ENCODE data around the gene USP5.

USP5 gene

DNA sequence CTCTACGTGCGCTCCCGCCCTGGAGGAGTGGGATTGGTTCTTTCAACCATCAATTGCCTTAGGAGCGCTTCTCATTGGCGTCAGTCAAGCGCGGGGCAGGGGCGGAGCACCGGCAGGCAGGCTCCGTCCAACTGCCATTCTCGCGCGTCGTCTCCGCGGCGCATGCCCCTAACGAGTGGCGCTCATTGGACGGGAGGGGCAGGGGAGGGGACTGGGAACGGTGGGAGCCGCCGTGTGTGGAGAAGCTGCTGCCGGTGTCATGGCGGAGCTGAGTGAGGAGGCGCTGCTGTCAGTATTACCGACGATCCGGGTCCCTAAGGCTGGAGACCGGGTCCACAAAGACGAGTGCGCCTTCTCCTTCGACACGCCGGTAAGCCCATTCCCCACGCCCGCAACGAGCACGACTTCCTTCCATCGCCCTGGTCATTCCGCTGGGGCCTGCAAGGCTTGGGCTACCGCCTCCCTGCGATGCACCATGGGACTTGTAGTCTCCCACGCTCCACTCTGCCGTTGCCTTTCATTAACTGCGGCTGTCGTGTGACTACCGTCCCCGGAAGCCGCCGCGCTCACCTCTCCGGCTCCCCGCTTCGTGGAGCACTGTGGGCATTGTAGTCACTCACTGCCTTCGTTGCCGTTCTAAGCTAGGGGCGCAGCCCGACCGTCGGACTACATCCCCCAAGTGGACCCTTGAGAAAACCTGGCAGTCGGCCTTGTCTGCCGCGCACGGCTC, at the start of gene USP5:
TSS of gene USP5 (plus strand) at position 230 of the 730 bp plus-strand sequence. CDS start at position 260, 30 bp downstream.
- DNase-seq (ENCODE audit: low spot score) = peak; percentile 100

DNA sequence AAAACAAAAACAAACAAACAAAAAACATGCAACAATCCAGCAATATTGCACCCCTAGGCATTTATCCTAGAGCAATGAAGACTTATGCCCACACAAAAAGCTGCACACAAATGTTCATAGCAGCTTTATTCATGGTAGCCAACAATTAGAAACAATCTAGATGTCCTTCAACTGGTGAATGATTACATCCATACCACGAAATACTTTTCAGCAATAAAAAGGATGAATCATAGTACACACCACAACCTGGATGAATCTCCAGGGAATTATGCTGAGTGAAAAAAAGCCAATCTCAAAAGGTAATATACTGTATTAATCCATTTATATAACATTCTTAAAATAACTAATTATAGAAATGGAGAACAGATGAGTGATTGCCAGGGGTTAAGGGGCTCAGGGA, 44.8 kb upstream of the USP5 start:
- no peak for DNase-seq (ENCODE audit: low spot score)

GRCh38 chr12:6809056-6809455, 42.9 kb upstream of the USP5 start:
- DNase-seq (ENCODE audit: low spot score) = no peak

DNA sequence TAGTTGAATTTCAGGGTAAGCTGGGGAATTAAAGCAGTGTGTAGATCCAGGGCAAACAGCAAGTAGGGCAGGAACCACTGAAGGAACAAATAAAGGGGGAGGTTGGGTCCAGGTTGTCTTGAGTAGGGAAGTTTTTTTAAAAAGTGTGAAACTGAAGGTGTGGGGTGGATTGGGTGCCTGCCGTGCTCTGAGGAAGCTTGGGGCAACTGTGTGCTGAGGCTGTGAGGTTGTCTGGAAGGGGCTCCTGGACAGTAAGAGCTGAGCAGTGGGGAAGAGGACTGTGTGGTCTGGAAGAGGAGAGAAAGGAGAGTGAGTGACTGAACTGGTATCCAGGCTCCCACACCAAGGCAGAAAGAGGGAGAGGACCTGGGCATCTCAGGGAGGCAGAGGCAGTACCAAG, 41.2 kb upstream of the USP5 start:
- no peak for DNase-seq (ENCODE audit: low spot score)

GRCh38 chr12:6813363-6813762, 38.6 kb upstream of the USP5 start:
- no peak for DNase-seq (ENCODE audit: low spot score)

- no peak for DNase-seq (ENCODE audit: low spot score)
These were observed 35.4 kb upstream of the USP5 start for GRCh38 chr12:6816598-6816997.

- no peak for DNase-seq (ENCODE audit: low spot score)
These were observed 34.9 kb upstream of the USP5 start for GRCh38 chr12:6817098-6817497.

- DNase-seq (ENCODE audit: low spot score) = no peak
These were observed 34.2 kb upstream of the USP5 start for GRCh38 chr12:6817662-6818157.

GRCh38 chr12:6818222-6818621, 33.7 kb upstream of the USP5 start:
- no peak for DNase-seq (ENCODE audit: low spot score)

DNA sequence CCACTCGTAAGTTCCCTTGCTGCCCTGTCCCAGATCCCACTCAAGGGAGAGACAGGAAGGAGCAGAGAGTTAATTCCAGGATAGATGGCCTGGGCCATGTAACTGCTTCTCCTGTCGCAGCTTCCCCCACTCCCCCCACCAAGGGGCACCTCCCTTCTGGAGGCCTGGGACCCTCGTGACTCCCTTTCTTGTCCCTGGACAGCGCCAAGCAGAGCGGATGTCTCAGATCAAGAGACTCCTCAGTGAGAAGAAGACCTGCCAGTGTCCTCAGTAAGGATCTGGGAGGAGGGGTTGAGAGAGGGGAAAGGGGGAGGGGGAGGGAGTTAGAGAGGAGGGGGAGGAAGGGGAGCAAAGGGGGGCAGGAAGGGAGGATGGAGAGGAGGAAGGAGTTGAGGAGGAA, 33.3 kb upstream of the USP5 start:
- no peak for DNase-seq (ENCODE audit: low spot score)

- no peak for DNase-seq (ENCODE audit: low spot score)
These were observed 32.6 kb upstream of the USP5 start for GRCh38 chr12:6819106-6820030.

DNA sequence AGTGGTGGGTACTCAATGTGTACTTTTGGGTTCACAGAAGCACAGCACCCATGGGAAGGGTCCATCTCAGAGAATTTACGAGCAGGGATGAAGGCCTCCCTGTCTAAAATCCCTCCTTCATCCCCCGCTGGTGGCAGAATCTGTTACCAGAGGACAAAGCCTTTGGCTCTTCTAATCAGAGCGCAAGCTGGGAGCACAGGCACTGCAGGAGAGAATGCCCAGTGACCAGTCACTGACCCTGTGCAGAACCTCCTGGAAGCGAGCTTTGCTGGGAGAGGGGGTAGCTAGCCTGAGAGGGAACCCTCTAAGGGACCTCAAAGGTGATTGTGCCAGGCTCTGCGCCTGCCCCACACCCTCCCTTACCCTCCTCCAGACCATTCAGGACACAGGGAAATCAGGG, 31.8 kb upstream of the USP5 start:
- no peak for DNase-seq (ENCODE audit: low spot score)

- DNase-seq (ENCODE audit: low spot score) = no peak
These were observed 30.1 kb upstream of the USP5 start, which contains the start of gene GPR162 for GRCh38 chr12:6821591-6822425. Gene GPR162, plus strand, starts transcription at chr12:6821821. Its CDS starts 2,078 bp downstream, at chr12:6823899.

- DNase-seq (ENCODE audit: low spot score) = no peak
These were observed 29.4 kb upstream of the USP5 start for GRCh38 chr12:6822426-6823135.

DNA sequence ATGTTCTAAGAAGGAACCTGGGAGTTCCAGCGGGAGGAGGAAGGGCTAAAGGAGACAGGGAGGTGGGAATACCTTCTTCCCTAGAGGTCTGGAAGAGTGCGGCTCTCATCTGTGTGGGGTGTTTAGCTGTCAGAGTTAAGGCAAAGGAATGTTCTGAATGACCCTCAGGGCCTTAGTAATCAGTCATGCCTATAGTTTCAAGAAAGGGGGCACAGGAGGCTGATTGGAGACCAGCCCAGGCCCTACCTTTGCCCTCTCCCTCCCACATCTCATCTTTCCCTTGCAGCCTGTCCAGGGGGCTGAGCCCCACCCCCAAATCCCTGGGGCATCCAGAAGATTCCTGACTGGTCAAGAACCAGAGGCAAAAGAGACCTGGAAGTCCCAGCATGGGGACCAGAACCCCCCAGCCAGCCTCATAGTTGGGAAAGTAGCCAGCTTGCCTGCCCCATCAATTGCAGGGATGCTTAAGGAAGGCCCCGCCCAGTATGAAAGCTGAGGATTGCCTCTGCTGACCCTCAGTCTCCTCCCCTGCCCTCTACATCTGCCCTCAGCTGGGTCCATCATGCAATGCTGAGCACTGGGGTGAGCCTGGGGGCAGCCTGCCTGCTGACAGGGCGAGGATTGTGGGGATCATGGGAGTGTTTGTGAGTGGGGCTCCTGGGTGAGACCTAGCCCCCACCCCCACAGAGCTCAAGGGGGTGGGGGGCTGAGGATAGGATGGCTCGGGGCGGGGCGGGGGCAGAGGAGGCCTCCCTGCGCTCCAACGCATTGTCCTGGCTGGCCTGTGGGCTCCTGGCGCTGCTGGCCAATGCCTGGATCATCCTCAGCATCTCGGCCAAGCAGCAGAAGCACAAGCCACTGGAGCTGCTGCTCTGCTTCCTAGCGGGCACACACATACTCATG, 28.5 kb upstream of the USP5 start:
- no peak for DNase-seq (ENCODE audit: low spot score)

GRCh38 chr12:6824085-6824775, 27.7 kb upstream of the USP5 start:
- DNase-seq (ENCODE audit: low spot score) = no peak

DNA sequence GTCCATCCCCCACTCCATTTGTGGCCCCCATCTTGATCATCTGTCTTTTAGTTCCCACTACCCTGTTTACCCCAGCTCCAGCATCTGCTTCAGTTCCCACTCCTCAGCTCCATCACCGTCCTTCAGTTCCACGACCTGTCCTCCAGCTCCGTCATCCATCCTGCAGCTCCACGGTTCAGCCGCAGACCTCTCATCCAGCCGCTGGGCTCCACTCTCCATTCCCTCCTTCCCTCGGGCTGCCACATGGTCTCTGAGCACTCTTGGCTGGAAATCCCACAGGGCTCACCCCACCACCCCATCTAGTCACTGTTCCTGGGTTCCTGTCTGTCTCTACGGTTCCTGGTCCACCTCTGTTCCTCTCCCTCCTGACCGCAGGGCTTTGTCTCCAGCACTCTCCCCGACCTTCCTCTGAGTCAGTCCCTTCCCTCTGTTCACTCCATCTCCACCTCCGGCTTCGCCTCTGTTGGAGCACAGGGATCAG, 27.0 kb upstream of the USP5 start:
- DNase-seq (ENCODE audit: low spot score) = no peak

DNA sequence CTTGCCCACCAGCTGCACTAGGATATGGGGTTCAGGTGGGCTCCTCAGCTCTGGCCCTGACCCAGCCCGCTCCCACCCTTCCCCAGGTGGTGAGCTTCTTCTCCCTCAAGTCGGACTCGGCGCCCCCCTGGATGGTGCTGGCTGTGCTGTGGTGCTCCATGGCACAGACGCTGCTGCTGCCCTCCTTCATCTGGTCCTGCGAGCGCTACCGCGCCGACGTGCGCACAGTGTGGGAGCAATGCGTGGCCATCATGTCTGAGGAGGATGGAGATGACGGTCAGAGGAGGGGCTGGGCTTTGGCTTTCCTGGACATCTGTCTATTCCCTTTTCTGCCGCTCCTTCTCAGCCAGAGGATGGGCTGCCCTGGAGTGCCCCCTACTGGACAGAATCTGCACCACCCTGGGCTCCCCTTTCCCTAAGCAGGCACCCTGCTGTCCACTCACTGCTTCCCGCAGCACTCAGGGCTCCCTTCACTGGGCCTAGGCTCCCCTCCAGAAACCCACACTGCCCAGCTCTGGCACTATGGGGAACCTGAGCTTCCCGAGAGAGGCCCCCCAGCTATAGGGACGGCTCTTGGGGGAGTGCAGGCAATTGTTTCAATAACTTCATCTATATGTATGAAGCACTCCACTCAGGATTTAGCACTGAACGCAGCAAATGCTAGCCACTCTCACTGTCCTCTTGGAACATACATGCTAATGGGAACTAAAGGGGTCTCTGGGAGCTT, 26.4 kb upstream of the USP5 start:
- peak; percentile 77 for DNase-seq (ENCODE audit: low spot score)
